GM23248 (cell line): ENCODE measurements around the gene SERBP1.

ENCODE experiments used
- EZH2 ChIP-seq: fragments of 200-600 bp; sonication (generic); IDR thresholded peaks from 2 replicates; pipeline ENCODE4 v1.6.1; 2018; ENCODE audit warnings: antibody characterized with exemption, mild to moderate bottlenecking; ENCODE audit not compliant: insufficient read depth, poor library complexity, severe bottlenecking
- EZH2phosphoT487 ChIP-seq: fragments of 200-600 bp; sonication (generic); IDR thresholded peaks from 2 replicates; pipeline ENCODE4 v1.6.1; 2018; ENCODE audit warnings: antibody characterized with exemption, moderate library complexity, mild to moderate bottlenecking, low read depth; ENCODE audit not compliant: insufficient read depth

DNA sequence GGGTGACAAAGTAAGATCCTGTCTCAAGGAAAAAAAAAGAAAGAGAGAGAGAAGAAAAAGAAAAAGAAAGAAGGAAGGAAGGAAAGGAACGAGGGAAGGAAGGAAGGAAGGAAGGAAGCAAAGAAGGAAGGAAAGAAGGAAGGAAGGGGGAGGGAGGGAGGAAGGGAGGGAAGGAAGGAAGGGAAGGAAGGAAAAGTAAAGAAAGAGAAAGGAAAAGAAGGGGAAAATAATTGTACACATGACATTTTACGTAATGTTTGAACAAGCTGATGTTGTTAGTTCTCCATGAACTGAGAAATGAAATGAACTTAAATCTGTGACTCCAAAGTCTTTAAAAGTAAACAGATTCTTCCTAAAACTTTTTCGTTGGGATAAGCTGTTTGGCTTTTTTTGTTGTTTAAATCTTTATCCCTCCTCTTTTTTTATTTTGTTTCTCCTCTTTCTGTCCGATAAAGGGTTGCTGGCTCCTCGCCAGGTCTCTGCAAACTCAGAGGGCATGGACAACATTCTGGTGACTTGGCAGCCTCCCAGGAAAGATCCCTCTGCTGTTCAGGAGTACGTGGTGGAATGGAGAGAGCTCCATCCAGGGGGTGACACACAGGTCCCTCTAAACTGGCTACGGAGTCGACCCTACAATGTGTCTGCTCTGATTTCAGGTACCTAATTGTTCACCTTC is 62.7 kb downstream of the SERBP1 start:
- TF ChIP-seq EZH2 (no peak), EZH2phosphoT487 (no peak)
